ENCODE measurements around the gene PIGS.
"Not testable (repeated sequence)": the region's sequence is repeated elsewhere in the genome, so short reads cannot be mapped to it uniquely, and the experiment has no call there.

PIGS gene

GRCh38 chr17:28571361-28572122 lies at the start of gene PIGS:
Gene PIGS, minus strand, starts transcription at chr17:28571524. Its CDS starts 28 bp downstream, at chr17:28571496.
- peak; percentile 68 to 86 (median 80) for DNase-seq (ENCODE audit: low read depth in 2 of 3, low spot score in 2 of 3)

- no peak for DNase-seq (ENCODE audit: low read depth in 2 of 3, low spot score in 2 of 3)
Measured at GRCh38 chr17:28620010-28620409, 48.7 kb upstream of the PIGS start.

- DNase-seq (ENCODE audit: low read depth in 2 of 3, low spot score in 2 of 3), result no peak
Measured at GRCh38 chr17:28618464-28618863, 47.1 kb upstream of the PIGS start.

GRCh38 chr17:28616281-28616680 lies 45.0 kb upstream of the PIGS start:
- no peak for DNase-seq (ENCODE audit: low read depth in 2 of 3, low spot score in 2 of 3)

- DNase-seq (ENCODE audit: low read depth in 2 of 3, low spot score in 2 of 3), result no peak
Measured at GRCh38 chr17:28615260-28615940, 44.1 kb upstream of the PIGS start.

GRCh38 chr17:28613931-28614381 lies 42.6 kb upstream of the PIGS start, which contains the start of gene RSKR:
Gene RSKR, minus strand, starts transcription at chr17:28614185. Its CDS starts 24 bp downstream, at chr17:28614161.
- DNase-seq (ENCODE audit: low read depth in 2 of 3, low spot score in 2 of 3), result no peak

- DNase-seq (ENCODE audit: low read depth in 2 of 3, low spot score in 2 of 3), result no peak
Measured at GRCh38 chr17:28612936-28613872, 41.9 kb upstream of the PIGS start.

- DNase-seq (ENCODE audit: low read depth in 2 of 3, low spot score in 2 of 3), result no peak
Measured at GRCh38 chr17:28612531-28612930, 41.2 kb upstream of the PIGS start.

- DNase-seq (ENCODE audit: low read depth in 2 of 3, low spot score in 2 of 3), result no peak
Measured at GRCh38 chr17:28610376-28610775, 39.1 kb upstream of the PIGS start.

GRCh38 chr17:28604031-28604430 lies 32.7 kb upstream of the PIGS start:
- DNase-seq (ENCODE audit: low read depth in 2 of 3, low spot score in 2 of 3), result not testable (repeated sequence)

- peak in 2 of 3 experiments; percentile 18 to 29 for DNase-seq (ENCODE audit: low read depth in 2 of 3, low spot score in 2 of 3)
Measured at GRCh38 chr17:28599311-28600184, 28.2 kb upstream of the PIGS start.

GRCh38 chr17:28598799-28599310 lies 27.5 kb upstream of the PIGS start, which contains the start of gene SPAG5:
Gene SPAG5, minus strand, starts transcription at chr17:28599025. Its CDS starts 79 bp downstream, at chr17:28598946.
- peak; percentile 88 to 90 (median 90) for DNase-seq (ENCODE audit: low read depth in 2 of 3, low spot score in 2 of 3)

- DNase-seq (ENCODE audit: low read depth in 2 of 3, low spot score in 2 of 3), result no peak
Measured at GRCh38 chr17:28598389-28598788, 27.1 kb upstream of the PIGS start.

GRCh38 chr17:28597606-28598383 lies 26.5 kb upstream of the PIGS start:
- DNase-seq (ENCODE audit: low read depth in 2 of 3, low spot score in 2 of 3), result no peak

- no peak for DNase-seq (ENCODE audit: low read depth in 2 of 3, low spot score in 2 of 3)
Measured at GRCh38 chr17:28592260-28592659, 20.9 kb upstream of the PIGS start.

- no peak for DNase-seq (ENCODE audit: low read depth in 2 of 3, low spot score in 2 of 3)
Measured at GRCh38 chr17:28585851-28586250, 14.5 kb upstream of the PIGS start.

- no peak for DNase-seq (ENCODE audit: low read depth in 2 of 3, low spot score in 2 of 3)
Measured at GRCh38 chr17:28584434-28584833, 13.1 kb upstream of the PIGS start.

GRCh38 chr17:28582513-28582912 lies 11.2 kb upstream of the PIGS start:
- no peak for DNase-seq (ENCODE audit: low read depth in 2 of 3, low spot score in 2 of 3)

GRCh38 chr17:28580959-28581358 lies 9.6 kb upstream of the PIGS start:
- no peak for DNase-seq (ENCODE audit: low read depth in 2 of 3, low spot score in 2 of 3)

Measured in activated CD8-positive, alpha-beta memory T cell treated with anti-CD3 and anti-CD28 coated beads for 48 hours (primary cell).